Pancreas (tissue), 10 donors: ENCODE measurements around the gene SLC50A1. TPM values are rescaled to one million over a fixed set of nuclear protein-coding genes. Genes with fewer than 3 reads are reported as not detected.
"Not testable (repeated sequence)": the region's sequence is repeated elsewhere in the genome, so short reads cannot be mapped to it uniquely, and the experiment has no call there.

Experiments
- ATAC-seq, 4 donors: fragments of 200-7000 bp; cut with Tn5 transposase; one replicate each; pipeline versions ENCODE4 v1.8.0 to v1.9.1; 2020; ENCODE audit warnings: mild to moderate bottlenecking in 4 of 4, moderate library complexity in 4 of 4
- DNase-seq, 6 donors: peaks; one replicate each; pipeline ENCODE4 v3.0.0-alpha.2; 2020
- FAIRE-seq: peaks from 2 replicates; lab custom pipeline; 2012; peaks lifted over from hg19 to GRCh38; lab: Jason Lieb, UNC
- H3K27ac ChIP-seq, 4 donors: fragments of 200-600 bp; sonication (generic); 1 replicate in 3 of 4; 2 replicates in 1 of 4; pipeline versions ENCODE4 v1.5.0 to v1.8.0; 2020
- H3K27me3 ChIP-seq, 4 donors: fragments of 200-600 bp; one replicate each; pipeline ENCODE4 v1.8.0; 2021
- H3K36me3 ChIP-seq, 3 donors: fragments of 200-600 bp; sonication (generic) in 1 of 3; one replicate each; pipeline versions ENCODE4 v1.5.0 to v1.8.0; 2020 to 2021
- H3K4me1 ChIP-seq, 3 donors: fragments of 200-600 bp; one replicate each; pipeline ENCODE4 v1.8.0; 2021
- H3K4me3 ChIP-seq, 4 donors: fragments of 200-600 bp; sonication (generic) in 2 of 4; one replicate each; pipeline versions ENCODE4 v1.5.0 to v1.8.0; 2020 to 2021
- H3K9me3 ChIP-seq, 4 donors: fragments of 200-600 bp; one replicate each; pipeline ENCODE4 v1.8.0; 2021
- WGBS, 2 donors: extraction: QIAGEN DNeasy Blood & Tissue Kit; methylation state at CpG; one replicate each; pipeline ENCODE4 v1.1.7; 2013; 5-methylcytosine and 5-hydroxymethylcytosine counted together
- intact Hi-C, 3 donors: fragments of 100-400 bp; cut with DNase I; formaldehyde crosslinking; loops; one replicate each; pipeline versions ENCODE4 v1.11.1 to v1.14.2; 2022
- polyA plus RNA-seq, 2 donors: library from polyadenylated mRNA; stranded (reverse); fragments of 200-250 nt; gene quantifications; one replicate each; pipeline ENCODE4 v1.2.3, GENCODE V29; 2013
- total RNA-seq, 6 donors: library from RNA; stranded (reverse); fragmentation: NEBNext Ultra II Directional in 4 of 6; extraction: Animal tissue kit (Norgen Biotek cat#: 25700) in 4 of 6; gene quantifications; one replicate each; pipeline versions ENCODE4 v1.2.1 to v1.2.4, GENCODE V29; 2021 to 2023
- TF ChIP-seq, protein P1 (sequence below), 4 donors: fragments of 200-600 bp; sonication (generic) in 3 of 4; IDR thresholded peaks; one replicate each; pipeline versions ENCODE4 v1.5.0 to v1.8.0; 2021; ENCODE audit warnings: antibody characterized with exemption in 4 of 4
- donor health status: healthy with polysubstance abuse.
- donor health status: DM: no; HTN: no; CAD: no; lungs with moderate emphysema.
- donor health status: DM: no; HTN: no; CAD: no.
- donor health status: control.
- donor health status: control.
- donor health status: Bipolar disorder and iron deficiency.
- donor health status: DM: yes; HTN: yes; CAD: no.
- donor health status: DM: no; HTN: no; CAD: no.
- donor health status: DM: no; HTN: no; CAD: no.
- donor health status: DM: yes; HTN: yes; CAD: no.

The SLC50A1 gene
- total and polyA plus RNA-seq, 8 donors, result 18.7 to 33.3 (median 29.4) TPM

DNA sequence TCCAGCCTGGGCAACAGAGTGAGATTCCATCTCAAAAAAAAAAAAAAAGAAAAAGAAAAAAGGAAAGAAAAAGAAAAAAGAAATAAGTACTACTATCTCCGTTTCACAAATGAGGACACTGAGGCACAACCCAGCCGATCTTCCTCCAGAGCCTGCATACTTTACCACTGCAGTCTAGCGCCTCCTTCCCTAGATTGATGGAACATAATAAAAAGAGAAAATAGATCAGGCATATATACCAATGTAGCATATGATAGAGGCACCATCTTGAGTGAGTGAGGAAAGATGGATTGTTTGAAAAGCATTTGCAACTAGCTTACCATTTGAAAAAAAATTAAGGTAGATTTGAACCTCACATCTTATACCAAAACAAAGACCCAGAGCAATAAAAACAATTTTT, 9.8 kb downstream of the SLC50A1 start:
- ATAC-seq (no peak), DNase-seq (no peak), FAIRE-seq (no peak)
- no peak overlapping the region for H3K27ac ChIP-seq
- no peak overlapping the region for H3K4me3 ChIP-seq
- H3K4me1 ChIP-seq, result no peaks in the 10 kb centered on the region
- no peaks in the 10 kb centered on the region for H3K36me3 ChIP-seq
- WGBS, 2 donors, result 59 to 65% methylated on average over 3 of the region's 3 CpGs
- H3K27me3 ChIP-seq, result no peaks in the 10 kb centered on the region
- no peaks in the 10 kb centered on the region for H3K9me3 ChIP-seq
- TF ChIP-seq, protein P1, sequence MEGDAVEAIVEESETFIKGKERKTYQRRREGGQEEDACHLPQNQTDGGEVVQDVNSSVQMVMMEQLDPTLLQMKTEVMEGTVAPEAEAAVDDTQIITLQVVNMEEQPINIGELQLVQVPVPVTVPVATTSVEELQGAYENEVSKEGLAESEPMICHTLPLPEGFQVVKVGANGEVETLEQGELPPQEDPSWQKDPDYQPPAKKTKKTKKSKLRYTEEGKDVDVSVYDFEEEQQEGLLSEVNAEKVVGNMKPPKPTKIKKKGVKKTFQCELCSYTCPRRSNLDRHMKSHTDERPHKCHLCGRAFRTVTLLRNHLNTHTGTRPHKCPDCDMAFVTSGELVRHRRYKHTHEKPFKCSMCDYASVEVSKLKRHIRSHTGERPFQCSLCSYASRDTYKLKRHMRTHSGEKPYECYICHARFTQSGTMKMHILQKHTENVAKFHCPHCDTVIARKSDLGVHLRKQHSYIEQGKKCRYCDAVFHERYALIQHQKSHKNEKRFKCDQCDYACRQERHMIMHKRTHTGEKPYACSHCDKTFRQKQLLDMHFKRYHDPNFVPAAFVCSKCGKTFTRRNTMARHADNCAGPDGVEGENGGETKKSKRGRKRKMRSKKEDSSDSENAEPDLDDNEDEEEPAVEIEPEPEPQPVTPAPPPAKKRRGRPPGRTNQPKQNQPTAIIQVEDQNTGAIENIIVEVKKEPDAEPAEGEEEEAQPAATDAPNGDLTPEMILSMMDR (IDR thresholded peaks at IDR 0.05), result no peak
- intact Hi-C loops, result no loop called here

DNA sequence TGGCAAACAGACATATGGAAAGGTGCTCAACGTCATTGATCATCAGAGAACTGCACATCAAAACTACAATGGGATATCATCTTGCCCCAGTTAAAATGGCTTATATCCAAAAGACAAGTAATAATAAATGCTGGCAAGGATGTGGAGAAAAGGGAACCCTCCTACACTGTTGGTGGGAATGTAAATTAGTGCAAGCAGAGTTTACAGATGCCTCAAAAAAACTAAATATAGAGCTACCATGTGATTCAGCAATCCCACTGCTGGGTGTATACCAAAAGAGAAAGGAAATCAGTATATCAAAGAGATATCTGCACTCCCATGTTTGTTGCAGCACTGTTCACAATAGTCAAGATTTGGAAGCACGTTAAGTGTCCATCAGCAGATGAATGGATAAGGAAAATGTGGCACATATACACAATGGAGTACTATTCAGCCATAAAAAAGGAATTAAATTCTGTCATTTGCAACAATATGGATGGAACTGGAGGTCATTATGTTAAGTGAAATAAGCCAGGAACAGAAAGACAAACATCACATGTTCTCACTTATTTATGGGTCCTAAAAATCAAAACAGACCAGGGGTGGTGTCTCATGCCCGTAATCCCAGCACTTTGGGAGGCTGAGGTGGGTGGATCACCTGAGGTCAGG, 20.5 kb downstream of the SLC50A1 start:
- intact Hi-C loops, ATAC-seq, H3K9me3 ChIP-seq: not testable (repeated sequence)

DNA sequence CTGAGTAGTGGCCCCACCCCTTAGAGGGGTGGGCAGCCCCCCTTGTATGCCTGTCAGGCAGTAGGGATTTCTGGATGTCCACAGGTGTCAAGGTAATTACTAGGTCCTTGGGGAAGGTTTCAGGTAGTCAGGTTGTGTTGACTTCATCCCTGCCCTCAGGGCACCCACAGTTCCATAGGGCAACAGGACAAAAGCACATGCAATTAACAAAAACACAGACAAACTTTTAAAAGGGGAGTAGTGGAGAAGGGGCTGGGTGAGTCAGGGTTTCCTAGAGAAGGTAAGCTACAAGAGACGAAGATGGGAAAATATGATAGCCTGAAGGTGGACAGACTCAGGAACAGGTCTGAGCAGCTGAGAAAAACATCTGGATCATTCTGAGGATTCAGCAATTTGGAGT, 23.3 kb downstream of the SLC50A1 start:
- whole genome bisulfite sequencing, 2 donors, result 41 to 66% methylated on average over 1 of the region's 1 CpG
- DNase-seq (no peak), ATAC-seq (no peak), FAIRE-seq (no peak)
- intact Hi-C loops, result no loop called here
- no peaks in the 10 kb centered on the region for H3K36me3 ChIP-seq
- TF ChIP-seq, protein P1 (IDR thresholded peaks at IDR 0.05), result no peak
- no peaks in the 10 kb centered on the region for H3K9me3 ChIP-seq
- H3K27ac ChIP-seq, result no peak overlapping the region
- H3K4me1 ChIP-seq, result no peaks in the 10 kb centered on the region
- no peaks in the 10 kb centered on the region for H3K27me3 ChIP-seq
- no peak overlapping the region for H3K4me3 ChIP-seq

More for the DNA sequence above, 20.5 kb downstream of the SLC50A1 start:
- WGBS, 2 donors, result 53 to 55% methylated on average over 3 of the region's 3 CpGs
- not testable (repeated sequence) for FAIRE-seq, H3K4me3 ChIP-seq, H3K4me1 ChIP-seq, H3K27ac ChIP-seq, H3K36me3 ChIP-seq, DNase-seq, H3K27me3 ChIP-seq

DNA sequence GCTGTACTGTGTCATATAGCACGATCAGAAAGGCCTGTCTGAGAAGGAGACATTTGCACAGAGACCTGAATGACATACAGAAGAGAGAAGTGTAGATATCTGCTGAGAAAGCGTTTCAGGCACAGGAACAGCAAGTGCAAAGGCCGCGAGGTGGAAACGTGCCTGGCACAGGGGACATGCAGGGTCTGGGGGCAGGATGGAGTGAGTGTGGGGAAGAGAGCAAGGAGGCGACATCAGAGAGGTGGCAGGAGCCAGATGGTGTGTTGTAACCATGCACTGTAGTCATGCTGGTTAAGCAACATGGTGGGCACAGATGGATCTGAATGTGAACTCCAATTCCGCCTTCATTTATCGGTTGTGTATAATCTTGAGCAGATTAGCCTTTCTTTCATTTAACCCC, 24.5 kb downstream of the SLC50A1 start:
- H3K36me3 ChIP-seq, result no peaks in the 10 kb centered on the region
- no peak for ATAC-seq
- WGBS, 2 donors, result 68 to 82% methylated on average over 8 of the region's 8 CpGs
- DNase-seq, result no peak
- H3K9me3 ChIP-seq, result no peaks in the 10 kb centered on the region
- no peak overlapping the region for H3K4me3 ChIP-seq
- no peak overlapping the region for H3K27ac ChIP-seq
- TF ChIP-seq, protein P1 (IDR thresholded peaks at IDR 0.05), result no peak
- no peaks in the 10 kb centered on the region for H3K4me1 ChIP-seq
- no peak for FAIRE-seq
- no peaks in the 10 kb centered on the region for H3K27me3 ChIP-seq
- intact Hi-C loops, result loop anchor here in 1 of 3 donors (10.0 kb wide), 1 partner anchor 55 kb away; no protein-coding TSS in a partner anchor

DNA sequence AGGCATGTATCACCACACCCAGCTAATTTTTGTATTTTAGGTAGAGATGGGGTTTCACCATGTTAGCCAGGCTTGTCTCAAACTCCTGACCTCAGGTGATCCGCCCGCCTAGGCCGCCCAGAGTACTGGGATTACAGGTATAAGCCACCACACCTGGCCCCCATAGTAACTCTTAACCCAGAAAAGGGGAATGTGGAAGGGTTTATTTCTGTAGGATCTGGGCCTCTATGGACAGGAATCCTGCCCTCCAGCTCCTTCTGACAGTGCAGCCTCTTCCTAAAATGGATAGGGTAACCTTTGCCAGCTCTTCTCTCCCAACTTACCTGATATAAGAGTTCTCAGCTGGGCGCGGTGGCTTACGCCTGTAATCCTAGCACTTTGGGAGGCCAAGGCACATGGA, 27.0 kb downstream of the SLC50A1 start:
- not testable (repeated sequence) for H3K27me3 ChIP-seq, H3K36me3 ChIP-seq, H3K27ac ChIP-seq, H3K4me1 ChIP-seq, H3K4me3 ChIP-seq, H3K9me3 ChIP-seq, DNase-seq, ATAC-seq, FAIRE-seq
- whole genome bisulfite sequencing, 2 donors, result 95 to 97% methylated on average over 6 of the region's 6 CpGs
- intact Hi-C loops, result loop anchor here in 1 of 3 donors (10.0 kb wide), 1 partner anchor 58 kb away; no protein-coding TSS in a partner anchor

DNA sequence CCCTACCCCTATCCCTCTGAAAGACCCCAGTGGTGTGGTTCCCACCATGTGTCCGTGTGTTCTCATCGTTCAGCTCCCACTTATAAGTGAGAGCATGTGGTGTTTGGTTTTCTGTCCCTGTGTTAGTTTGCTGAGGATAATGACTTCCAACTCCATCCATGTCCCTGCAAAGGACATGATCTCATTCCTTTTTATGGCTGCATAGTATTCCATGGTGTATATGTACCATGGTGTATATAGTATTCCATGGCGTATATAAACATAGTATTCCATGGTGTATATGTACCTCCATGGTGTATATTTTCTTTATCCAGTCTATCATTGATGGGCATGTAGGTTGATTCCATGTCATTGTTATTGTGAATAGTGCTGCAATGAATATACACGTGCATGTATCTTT, 28.1 kb downstream of the SLC50A1 start:
- H3K9me3 ChIP-seq, FAIRE-seq, ATAC-seq, H3K36me3 ChIP-seq, DNase-seq, H3K27ac ChIP-seq, H3K4me1 ChIP-seq, H3K4me3 ChIP-seq, H3K27me3 ChIP-seq: not testable (repeated sequence)
- intact Hi-C loops, result loop anchor here in 1 of 3 donors (10.0 kb wide), 1 partner anchor 59 kb away; no protein-coding TSS in a partner anchor
- 91 to 94% methylated on average over 4 of the region's 4 CpGs for WGBS, 2 donors

DNA sequence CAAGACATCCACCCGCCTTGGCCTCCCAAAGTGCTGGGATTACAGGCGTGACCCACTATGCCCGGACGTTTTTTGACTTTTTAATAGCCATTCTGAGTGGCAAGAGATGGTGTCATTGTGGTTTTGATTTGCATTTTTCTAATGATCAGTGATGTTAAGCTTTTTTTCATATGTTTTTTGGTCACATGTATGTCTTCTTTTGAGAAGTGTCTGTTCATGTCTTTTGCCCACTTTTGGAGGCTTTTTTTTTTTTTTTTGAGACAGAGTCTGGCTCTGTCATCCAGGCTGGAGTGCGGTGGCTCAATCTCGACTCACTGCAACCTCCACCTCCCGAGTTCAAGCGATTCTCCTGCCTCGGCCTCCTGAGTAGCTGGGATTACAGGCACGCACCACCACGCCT, 29.0 kb downstream of the SLC50A1 start:
- H3K4me1 ChIP-seq, DNase-seq, H3K9me3 ChIP-seq, H3K27ac ChIP-seq, ATAC-seq, H3K4me3 ChIP-seq, FAIRE-seq, H3K36me3 ChIP-seq, H3K27me3 ChIP-seq: not testable (repeated sequence)
- 83 to 87% methylated on average over 11 of the region's 11 CpGs for WGBS, 2 donors
- intact Hi-C loops, result loop anchor here in 2 of 3 donors (5.0 to 10.0 kb wide), 2 partner anchors 60 to 72 kb away; no protein-coding TSS in a partner anchor
